DMS 273 (cell line): ENCODE data around the gene CYP27A1.

Experiments
- DNase-seq: peaks from one replicate; lab custom pipeline; 2025; ENCODE audit not compliant: unreplicated experiment; lab: John Stamatoyannopoulos, UW

CYP27A1 gene

GRCh38 chr2:218809515-218809914 lies 27.6 kb downstream of the CYP27A1 start:
- no peak for DNase-seq

GRCh38 chr2:218810256-218810655 lies 28.3 kb downstream of the CYP27A1 start:
- no peak for DNase-seq

GRCh38 chr2:218811382-218811781 lies 29.4 kb downstream of the CYP27A1 start:
- no peak for DNase-seq

- no peak for DNase-seq
Measured at GRCh38 chr2:218812096-218812815, 30.3 kb downstream of the CYP27A1 start.

- DNase-seq = no peak
Measured at GRCh38 chr2:218812861-218813260, 30.9 kb downstream of the CYP27A1 start.

- no peak for DNase-seq
Measured at GRCh38 chr2:218813771-218814460, 32.0 kb downstream of the CYP27A1 start.

GRCh38 chr2:218814540-218815243 lies 32.7 kb downstream of the CYP27A1 start:
- no peak for DNase-seq

GRCh38 chr2:218815244-218815637 lies 33.3 kb downstream of the CYP27A1 start:
- no peak for DNase-seq

- no peak for DNase-seq
Measured at GRCh38 chr2:218815649-218816048, 33.7 kb downstream of the CYP27A1 start.

GRCh38 chr2:218816561-218817011 lies 34.6 kb downstream of the CYP27A1 start:
- DNase-seq = no peak

GRCh38 chr2:218819093-218819492 lies 37.1 kb downstream of the CYP27A1 start:
- DNase-seq = no peak

- DNase-seq = no peak
Measured at GRCh38 chr2:218820746-218821369, 38.9 kb downstream of the CYP27A1 start.

GRCh38 chr2:218821605-218822211 lies 39.8 kb downstream of the CYP27A1 start:
- no peak for DNase-seq

GRCh38 chr2:218822622-218823021 lies 40.7 kb downstream of the CYP27A1 start:
- DNase-seq = no peak

GRCh38 chr2:218823196-218823855 lies 41.4 kb downstream of the CYP27A1 start:
- DNase-seq = no peak

- no peak for DNase-seq
Measured at GRCh38 chr2:218824004-218824403, 42.1 kb downstream of the CYP27A1 start.

- DNase-seq = no peak
Measured at GRCh38 chr2:218826791-218827190, 44.8 kb downstream of the CYP27A1 start.

GRCh38 chr2:218827701-218828476 lies 45.9 kb downstream of the CYP27A1 start:
- DNase-seq = no peak

- DNase-seq = no peak
Measured at GRCh38 chr2:218828477-218828778, 46.5 kb downstream of the CYP27A1 start.

GRCh38 chr2:218829868-218830451 lies 48.0 kb downstream of the CYP27A1 start:
- no peak for DNase-seq
